ENCODE data around the gene PIAS4. TPM values are rescaled to one million over a fixed set of nuclear protein-coding genes. Genes with fewer than 3 reads are reported as not detected.

The PIAS4 gene
- polyA plus RNA-seq, 1 donor (not counting 4 experiments of a cell fraction or from before 2014, with no cell fraction given): 7.5 TPM

- peaks cover 9 to 24% of the 10 kb centered on the region in 2 experiments for H3K36me3 ChIP-seq (ENCODE audit: control insufficient read depth in 2 of 2, extremely low read depth in 1 of 2, insufficient read depth in 2 of 2, low read length in 2 of 2)
- no peaks in the 10 kb centered on the region for H3K4me1 ChIP-seq (ENCODE audit: control insufficient read depth, extremely low read depth, insufficient read depth, low read length)
- DNase-seq (ENCODE audit: low read depth, low spot score) (no peak), FAIRE-seq (no peak)
- H3K9me1 ChIP-seq (ENCODE audit: control insufficient read depth, extremely low read depth, insufficient read depth, low read length): no peaks in the 10 kb centered on the region
- no peaks in the 10 kb centered on the region for H4K20me1 ChIP-seq (ENCODE audit: control insufficient read depth, extremely low read depth, insufficient read depth, low read length)
- H3K9ac ChIP-seq (ENCODE audit: control insufficient read depth, extremely low read depth, insufficient read depth, low read length): no peak overlapping the region
- H3K4me2 ChIP-seq (ENCODE audit: control insufficient read depth, extremely low read depth, insufficient read depth, low read depth, low read length): no peak overlapping the region
- no peak for TF ChIP-seq CTCF (optimal IDR thresholded peaks at IDR 0.05 in 1 of 3, IDR thresholded peaks at IDR 0.05 in 1 of 3, conservative IDR thresholded peaks at IDR 0.05 in 1 of 3; ENCODE audit: extremely low read depth in 1 of 3, insufficient read depth in 2 of 3, low read length in 3 of 3)
- no peak for TF ChIP-seq EZH2 (IDR thresholded peaks at IDR 0.05; ENCODE audit: low read length)
- no peaks in the 10 kb centered on the region for H3K27me3 ChIP-seq (ENCODE audit: control insufficient read depth, extremely low read depth, insufficient read depth, low read length)
- no peak overlapping the region for H3K4me3 ChIP-seq (ENCODE audit: control insufficient read depth in 2 of 3, extremely low read depth in 1 of 3, insufficient read depth in 2 of 3, low read depth in 1 of 3, low read length in 3 of 3)
- H3K27ac ChIP-seq (ENCODE audit: control insufficient read depth, insufficient read depth, low read length): no peak overlapping the region
- H3K79me2 ChIP-seq (ENCODE audit: control insufficient read depth, insufficient read depth, low read length): no peaks in the 10 kb centered on the region
- H2AFZ ChIP-seq (ENCODE audit: control insufficient read depth, low read length): no peak overlapping the region
- dilution Hi-C loops (cut with MboI; ENCODE audit: extremely low pct_ligation_motif_present, low sequenced_read_pairs): no loop called here
- no peaks in the 10 kb centered on the region for H3K9me3 ChIP-seq (ENCODE audit: control insufficient read depth, low read depth, low read length)
These were observed 21.7 kb downstream of the PIAS4 start for GRCh38 chr19:4029247-4029614.

- H3K4me3 ChIP-seq (ENCODE audit: control insufficient read depth in 2 of 3, extremely low read depth in 1 of 3, insufficient read depth in 2 of 3, low read depth in 1 of 3, low read length in 3 of 3): no peak overlapping the region
- H3K79me2 ChIP-seq (ENCODE audit: control insufficient read depth, insufficient read depth, low read length): no peaks in the 10 kb centered on the region
- TF ChIP-seq CTCF (optimal IDR thresholded peaks at IDR 0.05 in 1 of 3, IDR thresholded peaks at IDR 0.05 in 1 of 3, conservative IDR thresholded peaks at IDR 0.05 in 1 of 3; ENCODE audit: extremely low read depth in 1 of 3, insufficient read depth in 2 of 3, low read length in 3 of 3) (no peak), EZH2 (IDR thresholded peaks at IDR 0.05; ENCODE audit: low read length) (no peak)
- H4K20me1 ChIP-seq (ENCODE audit: control insufficient read depth, extremely low read depth, insufficient read depth, low read length): no peaks in the 10 kb centered on the region
- FAIRE-seq: no peak
- H3K27ac ChIP-seq (ENCODE audit: control insufficient read depth, insufficient read depth, low read length): no peak overlapping the region
- dilution Hi-C loops (cut with MboI; ENCODE audit: extremely low pct_ligation_motif_present, low sequenced_read_pairs): no loop called here
- no peak overlapping the region for H3K4me2 ChIP-seq (ENCODE audit: control insufficient read depth, extremely low read depth, insufficient read depth, low read depth, low read length)
- no peaks in the 10 kb centered on the region for H3K27me3 ChIP-seq (ENCODE audit: control insufficient read depth, extremely low read depth, insufficient read depth, low read length)
- no peak for DNase-seq (ENCODE audit: low read depth, low spot score)
- H3K9me3 ChIP-seq (ENCODE audit: control insufficient read depth, low read depth, low read length): no peaks in the 10 kb centered on the region
- H3K36me3 ChIP-seq (ENCODE audit: control insufficient read depth in 2 of 2, extremely low read depth in 1 of 2, insufficient read depth in 2 of 2, low read length in 2 of 2): peaks cover 6 to 23% of the 10 kb centered on the region in 2 experiments
- no peaks in the 10 kb centered on the region for H3K4me1 ChIP-seq (ENCODE audit: control insufficient read depth, extremely low read depth, insufficient read depth, low read length)
- no peaks in the 10 kb centered on the region for H3K9me1 ChIP-seq (ENCODE audit: control insufficient read depth, extremely low read depth, insufficient read depth, low read length)
- H2AFZ ChIP-seq (ENCODE audit: control insufficient read depth, low read length): no peak overlapping the region
- H3K9ac ChIP-seq (ENCODE audit: control insufficient read depth, extremely low read depth, insufficient read depth, low read length): no peak overlapping the region
These were observed 23.0 kb downstream of the PIAS4 start for GRCh38 chr19:4030552-4030951.
